Ishikawa (cell line): ENCODE results near the gene MITD1.

ENCODE experiments used
- CEBPB ChIP-seq: IDR thresholded peaks from 2 replicates; pipeline ENCODE4 v1.6.1; 2012
- CREB1 ChIP-seq: IDR thresholded peaks from 2 replicates; pipeline ENCODE4 v1.6.1; 2012; ENCODE audit warnings: low read depth
- EGR1 ChIP-seq: IDR thresholded peaks from 2 replicates; pipeline ENCODE4 v1.6.1; 2012
- EP300 ChIP-seq: IDR thresholded peaks from 2 replicates; pipeline ENCODE4 v1.6.1; 2012; ENCODE audit warnings: borderline replicate concordance
- FOXM1 ChIP-seq: IDR thresholded peaks from 2 replicates; pipeline ENCODE4 v1.6.1; 2012; ENCODE audit warnings: low read depth, borderline replicate concordance
- NFIC ChIP-seq: IDR thresholded peaks from 2 replicates; pipeline ENCODE4 v1.6.1; 2012
- TAF1 ChIP-seq: IDR thresholded peaks from 2 replicates; pipeline ENCODE4 v1.6.1; 2012; ENCODE audit warnings: low read depth, mild to moderate bottlenecking
- TCF12 ChIP-seq: IDR thresholded peaks from 2 replicates; pipeline ENCODE4 v1.6.1; 2012; ENCODE audit warnings: low read depth
- TEAD4 ChIP-seq: IDR thresholded peaks from 2 replicates; pipeline ENCODE4 v1.6.1; 2012
- ZBTB7A ChIP-seq: IDR thresholded peaks from 2 replicates; pipeline ENCODE4 v1.6.1; 2012; ENCODE audit warnings: low read depth
- TF ChIP-seq, protein P1 (sequence below): IDR thresholded peaks from 2 replicates; pipeline ENCODE4 v1.6.1; 2012
- TF ChIP-seq, protein P2 (sequence below): IDR thresholded peaks from 2 replicates; pipeline ENCODE4 v1.6.1; 2012; ENCODE audit warnings: low read depth, mild to moderate bottlenecking

DNA sequence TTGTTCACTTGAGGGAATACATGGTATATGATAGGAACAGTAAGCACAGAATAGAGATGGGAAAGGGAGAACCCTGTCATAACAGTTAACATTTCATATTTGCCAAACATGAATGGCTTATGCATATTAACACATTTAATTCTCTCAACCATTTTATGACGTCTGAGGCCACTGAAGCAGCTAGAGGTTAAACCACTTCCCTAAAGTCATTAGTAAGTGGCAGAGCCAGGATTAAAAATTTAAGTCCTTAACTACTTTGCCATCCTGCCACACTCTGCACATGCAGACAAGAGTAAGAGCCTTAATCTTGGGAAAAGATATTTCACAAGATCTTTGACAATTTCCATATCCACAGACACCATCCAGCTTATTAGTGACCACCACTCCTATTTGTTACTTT, 24.0 kb downstream of the MITD1 start:
- TF ChIP-seq TEAD4 (no peak), ZBTB7A (no peak), FOXM1 (no peak), EP300 (no peak), TAF1 (no peak), NFIC (no peak), TCF12 (no peak), EGR1 (no peak), CREB1 (no peak), CEBPB (no peak)
- TF ChIP-seq, protein P1, sequence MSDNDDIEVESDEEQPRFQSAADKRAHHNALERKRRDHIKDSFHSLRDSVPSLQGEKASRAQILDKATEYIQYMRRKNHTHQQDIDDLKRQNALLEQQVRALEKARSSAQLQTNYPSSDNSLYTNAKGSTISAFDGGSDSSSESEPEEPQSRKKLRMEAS = no peak
- TF ChIP-seq, protein P2, sequence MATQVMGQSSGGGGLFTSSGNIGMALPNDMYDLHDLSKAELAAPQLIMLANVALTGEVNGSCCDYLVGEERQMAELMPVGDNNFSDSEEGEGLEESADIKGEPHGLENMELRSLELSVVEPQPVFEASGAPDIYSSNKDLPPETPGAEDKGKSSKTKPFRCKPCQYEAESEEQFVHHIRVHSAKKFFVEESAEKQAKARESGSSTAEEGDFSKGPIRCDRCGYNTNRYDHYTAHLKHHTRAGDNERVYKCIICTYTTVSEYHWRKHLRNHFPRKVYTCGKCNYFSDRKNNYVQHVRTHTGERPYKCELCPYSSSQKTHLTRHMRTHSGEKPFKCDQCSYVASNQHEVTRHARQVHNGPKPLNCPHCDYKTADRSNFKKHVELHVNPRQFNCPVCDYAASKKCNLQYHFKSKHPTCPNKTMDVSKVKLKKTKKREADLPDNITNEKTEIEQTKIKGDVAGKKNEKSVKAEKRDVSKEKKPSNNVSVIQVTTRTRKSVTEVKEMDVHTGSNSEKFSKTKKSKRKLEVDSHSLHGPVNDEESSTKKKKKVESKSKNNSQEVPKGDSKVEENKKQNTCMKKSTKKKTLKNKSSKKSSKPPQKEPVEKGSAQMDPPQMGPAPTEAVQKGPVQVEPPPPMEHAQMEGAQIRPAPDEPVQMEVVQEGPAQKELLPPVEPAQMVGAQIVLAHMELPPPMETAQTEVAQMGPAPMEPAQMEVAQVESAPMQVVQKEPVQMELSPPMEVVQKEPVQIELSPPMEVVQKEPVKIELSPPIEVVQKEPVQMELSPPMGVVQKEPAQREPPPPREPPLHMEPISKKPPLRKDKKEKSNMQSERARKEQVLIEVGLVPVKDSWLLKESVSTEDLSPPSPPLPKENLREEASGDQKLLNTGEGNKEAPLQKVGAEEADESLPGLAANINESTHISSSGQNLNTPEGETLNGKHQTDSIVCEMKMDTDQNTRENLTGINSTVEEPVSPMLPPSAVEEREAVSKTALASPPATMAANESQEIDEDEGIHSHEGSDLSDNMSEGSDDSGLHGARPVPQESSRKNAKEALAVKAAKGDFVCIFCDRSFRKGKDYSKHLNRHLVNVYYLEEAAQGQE = no peak
